Measurements from ENCODE around the gene ADARB1.

ADARB1 gene

DNA sequence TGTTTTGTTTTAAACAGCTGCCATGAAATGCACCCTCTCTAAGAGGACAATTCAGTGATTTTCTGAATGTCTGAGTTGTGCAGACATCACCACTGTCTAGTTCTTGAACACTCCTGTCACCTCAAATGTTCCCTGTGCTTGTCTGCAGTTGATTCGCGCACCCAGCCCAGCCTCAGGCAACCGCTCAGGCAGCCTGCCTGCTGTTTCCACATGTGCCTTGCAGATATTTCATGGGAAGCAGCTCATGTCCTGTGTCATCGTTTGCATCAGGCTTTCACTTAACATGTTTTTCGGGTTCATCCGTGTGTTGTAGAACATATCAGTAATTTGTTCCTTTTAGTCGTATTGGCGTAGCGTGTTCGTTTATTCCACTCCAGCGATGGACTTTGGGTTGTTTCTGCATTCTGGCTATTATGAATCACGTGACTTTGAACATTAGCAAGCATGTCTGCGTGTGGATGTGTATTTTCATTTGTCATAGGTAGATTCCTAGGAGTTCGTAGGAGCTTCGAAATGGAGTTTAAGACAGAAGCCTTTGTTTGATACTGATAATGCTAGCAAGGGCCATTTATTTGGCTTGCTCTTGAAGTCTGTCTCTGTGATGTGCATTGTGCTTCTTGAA, 12.1 kb downstream of the ADARB1 start:
- peak; percentile 20; the same call in 1 of the 3 replicates for ATAC-seq (ENCODE audit: insufficient read depth, low read depth)
- Histone ChIP-seq H3K79me2 (ENCODE audit: insufficient read depth, low read length) (peaks cover 80% of the 10 kb centered on the region), H3K36me3 (ENCODE audit: insufficient read depth, low read length) (peaks cover 2% of the 10 kb centered on the region; the same call in 1 of the 2 replicates), H3K27ac (ENCODE audit: low read length) (peak overlapping the region; percentile 58), H3K4me2 (ENCODE audit: insufficient read depth, low read length) (peak overlapping the region; percentile 59; the same call in 1 of the 2 replicates), H4K20me1 (ENCODE audit: insufficient read depth, low read length) (peaks cover 23% of the 10 kb centered on the region), H3K4me3 (ENCODE audit: low read depth in 1 of 2, low read length in 2 of 2) (no peak overlapping the region), H3K9ac (ENCODE audit: low read depth, low read length) (peak overlapping the region; percentile 0; the same call in 1 of the 2 replicates), H3K9me3 (ENCODE audit: insufficient read depth, low read length, severe bottlenecking) (no peaks in the 10 kb centered on the region), H3K4me1 (ENCODE audit: insufficient read depth, low read length) (peaks cover 59% of the 10 kb centered on the region), H3K27me3 (ENCODE audit: insufficient read depth, low read length, poor library complexity) (no peaks in the 10 kb centered on the region), H2AFZ (ENCODE audit: low read depth, low read length) (no peak overlapping the region)
- DNase-seq = peak; percentile 44
- TF ChIP-seq, protein P1, sequence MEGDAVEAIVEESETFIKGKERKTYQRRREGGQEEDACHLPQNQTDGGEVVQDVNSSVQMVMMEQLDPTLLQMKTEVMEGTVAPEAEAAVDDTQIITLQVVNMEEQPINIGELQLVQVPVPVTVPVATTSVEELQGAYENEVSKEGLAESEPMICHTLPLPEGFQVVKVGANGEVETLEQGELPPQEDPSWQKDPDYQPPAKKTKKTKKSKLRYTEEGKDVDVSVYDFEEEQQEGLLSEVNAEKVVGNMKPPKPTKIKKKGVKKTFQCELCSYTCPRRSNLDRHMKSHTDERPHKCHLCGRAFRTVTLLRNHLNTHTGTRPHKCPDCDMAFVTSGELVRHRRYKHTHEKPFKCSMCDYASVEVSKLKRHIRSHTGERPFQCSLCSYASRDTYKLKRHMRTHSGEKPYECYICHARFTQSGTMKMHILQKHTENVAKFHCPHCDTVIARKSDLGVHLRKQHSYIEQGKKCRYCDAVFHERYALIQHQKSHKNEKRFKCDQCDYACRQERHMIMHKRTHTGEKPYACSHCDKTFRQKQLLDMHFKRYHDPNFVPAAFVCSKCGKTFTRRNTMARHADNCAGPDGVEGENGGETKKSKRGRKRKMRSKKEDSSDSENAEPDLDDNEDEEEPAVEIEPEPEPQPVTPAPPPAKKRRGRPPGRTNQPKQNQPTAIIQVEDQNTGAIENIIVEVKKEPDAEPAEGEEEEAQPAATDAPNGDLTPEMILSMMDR (IDR thresholded peaks at IDR 0.05; ENCODE audit: borderline replicate concordance, extremely low read depth, low read length, poor library complexity, severe bottlenecking) = no peak
- TF ChIP-seq EZH2 (IDR thresholded peaks at IDR 0.05; ENCODE audit: borderline replicate concordance, low read depth, low read length, severe bottlenecking) = no peak

GRCh38 chr21:45087022-45087823, 12.8 kb downstream of the ADARB1 start:
- H3K9me3 ChIP-seq (ENCODE audit: insufficient read depth, low read length, severe bottlenecking) = no peaks in the 10 kb centered on the region
- H3K27me3 ChIP-seq (ENCODE audit: insufficient read depth, low read length, poor library complexity) = no peaks in the 10 kb centered on the region
- H3K79me2 ChIP-seq (ENCODE audit: insufficient read depth, low read length) = peaks cover 78% of the 10 kb centered on the region
- H2AFZ ChIP-seq (ENCODE audit: low read depth, low read length) = no peak overlapping the region
- peak overlapping the region; percentile 59 for H3K4me2 ChIP-seq (ENCODE audit: insufficient read depth, low read length)
- peak overlapping the region; percentile 58 for H3K27ac ChIP-seq (ENCODE audit: low read length)
- H3K4me3 ChIP-seq (ENCODE audit: low read depth in 1 of 2, low read length in 2 of 2) = peak overlapping the region in 1 of 2 experiments; percentile 35; a peak in 2 of 4 replicates
- ATAC-seq (ENCODE audit: insufficient read depth, low read depth) = peak; percentile 82
- peaks cover 28% of the 10 kb centered on the region for H4K20me1 ChIP-seq (ENCODE audit: insufficient read depth, low read length)
- DNase-seq = peak; percentile 70
- H3K4me1 ChIP-seq (ENCODE audit: insufficient read depth, low read length) = peaks cover 51% of the 10 kb centered on the region
- H3K9ac ChIP-seq (ENCODE audit: low read depth, low read length) = peak overlapping the region; percentile 2; the same call in 1 of the 2 replicates
- no peaks in the 10 kb centered on the region for H3K36me3 ChIP-seq (ENCODE audit: insufficient read depth, low read length)
- no peak for TF ChIP-seq EZH2 (IDR thresholded peaks at IDR 0.05; ENCODE audit: borderline replicate concordance, low read depth, low read length, severe bottlenecking)
- TF ChIP-seq, protein P1 (IDR thresholded peaks at IDR 0.05; ENCODE audit: borderline replicate concordance, extremely low read depth, low read length, poor library complexity, severe bottlenecking) = no peak

- Histone ChIP-seq H3K4me3 (ENCODE audit: low read depth in 1 of 2, low read length in 2 of 2) (no peak overlapping the region), H3K9ac (ENCODE audit: low read depth, low read length) (no peak overlapping the region), H3K36me3 (ENCODE audit: insufficient read depth, low read length) (no peaks in the 10 kb centered on the region), H3K27ac (ENCODE audit: low read length) (peak overlapping the region; percentile 58), H4K20me1 (ENCODE audit: insufficient read depth, low read length) (peaks cover 31% of the 10 kb centered on the region), H3K79me2 (ENCODE audit: insufficient read depth, low read length) (peaks cover 72% of the 10 kb centered on the region), H3K4me2 (ENCODE audit: insufficient read depth, low read length) (peak overlapping the region; percentile 59), H3K9me3 (ENCODE audit: insufficient read depth, low read length, severe bottlenecking) (no peaks in the 10 kb centered on the region), H3K4me1 (ENCODE audit: insufficient read depth, low read length) (peaks cover 50% of the 10 kb centered on the region), H2AFZ (ENCODE audit: low read depth, low read length) (no peak overlapping the region), H3K27me3 (ENCODE audit: insufficient read depth, low read length, poor library complexity) (no peaks in the 10 kb centered on the region)
- ATAC-seq (ENCODE audit: insufficient read depth, low read depth) (no peak), DNase-seq (no peak)
- no peak for TF ChIP-seq EZH2 (IDR thresholded peaks at IDR 0.05; ENCODE audit: borderline replicate concordance, low read depth, low read length, severe bottlenecking)
- TF ChIP-seq, protein P1 (IDR thresholded peaks at IDR 0.05; ENCODE audit: borderline replicate concordance, extremely low read depth, low read length, poor library complexity, severe bottlenecking) = no peak
Observed at GRCh38 chr21:45088116-45088515, 13.7 kb downstream of the ADARB1 start.
